ENCODE data around the gene GSE1.

The GSE1 gene

DNA sequence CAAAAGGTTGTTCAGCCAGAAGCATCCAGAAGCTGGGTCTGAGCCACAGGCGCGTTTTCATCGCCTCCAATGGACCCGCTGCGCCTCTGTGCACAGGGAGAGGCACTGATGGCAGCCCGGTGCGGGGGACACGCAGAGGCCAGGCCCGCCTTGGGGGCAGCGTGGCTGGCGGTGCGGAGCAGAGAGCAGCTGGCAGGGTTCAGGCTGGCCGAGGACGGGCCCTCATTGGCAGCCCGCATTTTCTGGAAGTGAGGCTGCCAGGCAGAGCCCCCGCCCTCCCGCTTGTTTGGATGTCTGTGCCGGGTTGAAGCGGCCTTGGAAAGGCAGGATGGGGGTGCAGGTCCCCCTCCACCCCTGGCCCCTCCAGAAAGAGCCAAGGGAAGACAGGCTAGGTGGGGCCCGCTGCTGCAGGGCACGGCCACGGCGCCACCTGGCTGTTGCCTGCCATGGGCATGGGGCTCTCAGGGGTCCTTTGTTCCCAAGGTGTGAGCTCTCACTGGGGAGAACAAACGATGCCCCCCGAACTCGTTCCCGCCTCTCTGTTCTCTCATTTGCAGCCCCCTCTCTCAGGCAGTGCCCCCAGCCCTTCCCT, 18.8 kb downstream of the GSE1 start:
- no peak for DNase-seq (ENCODE audit: low read depth in 2 of 2)

DNA sequence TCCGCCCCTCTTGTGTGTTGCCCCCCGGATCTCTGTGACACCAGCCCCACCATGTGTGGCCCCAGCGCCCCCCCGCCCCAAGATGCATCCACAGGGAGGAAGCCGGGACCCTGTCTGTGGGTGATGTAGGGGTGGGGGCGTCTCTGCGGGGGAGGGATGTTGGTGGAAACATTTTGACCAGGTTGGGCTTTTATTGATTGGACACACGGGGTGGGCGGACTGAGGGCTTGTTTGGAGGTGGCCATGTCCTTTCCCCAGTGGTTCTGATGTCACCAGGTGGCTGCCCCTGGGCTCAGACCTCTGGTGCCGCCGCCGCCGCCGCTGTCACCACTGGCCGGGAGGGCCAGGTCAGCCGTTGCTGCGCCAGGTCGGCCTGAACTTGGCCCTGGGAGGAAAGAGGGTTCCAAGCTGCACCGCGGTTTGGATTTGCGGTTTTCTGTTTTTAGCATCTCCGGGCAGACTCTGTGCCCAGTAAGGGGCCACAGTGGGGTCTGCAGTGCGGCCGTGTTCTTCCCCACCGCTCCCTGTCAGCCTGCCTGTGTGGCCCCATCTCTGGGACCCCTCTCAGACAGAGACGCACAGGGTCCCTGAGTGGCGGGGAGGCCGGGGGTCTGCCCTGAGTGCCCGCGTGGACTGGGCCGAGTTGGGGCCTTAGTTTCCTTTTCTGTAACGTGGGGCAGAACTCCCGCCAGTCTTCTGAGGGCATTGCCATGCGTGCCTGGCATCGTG, 19.8 kb downstream of the GSE1 start:
- no peak for DNase-seq (ENCODE audit: low read depth in 2 of 2)

GRCh38 chr16:85633438-85633743, 20.3 kb downstream of the GSE1 start:
- no peak for DNase-seq (ENCODE audit: low read depth in 2 of 2)

DNA sequence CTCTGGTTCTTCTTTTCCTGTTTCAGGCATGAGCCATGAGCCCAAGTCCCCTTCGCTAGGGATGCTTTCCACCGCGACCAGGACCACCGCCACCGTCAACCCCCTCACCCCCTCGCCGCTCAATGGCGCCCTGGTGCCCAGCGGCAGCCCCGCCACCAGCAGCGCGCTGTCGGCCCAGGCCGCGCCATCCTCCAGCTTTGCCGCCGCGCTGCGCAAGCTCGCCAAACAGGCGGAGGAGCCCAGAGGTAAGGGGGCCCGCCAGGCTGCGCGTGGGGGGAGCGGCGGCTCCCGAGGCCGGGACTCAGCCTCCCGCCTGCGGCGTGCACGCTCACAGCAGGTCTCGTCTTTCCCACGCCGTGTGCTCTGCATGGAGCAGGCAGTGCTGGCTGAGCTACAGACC, 20.8 kb downstream of the GSE1 start:
- no peak for DNase-seq (ENCODE audit: low read depth in 2 of 2)

DNA sequence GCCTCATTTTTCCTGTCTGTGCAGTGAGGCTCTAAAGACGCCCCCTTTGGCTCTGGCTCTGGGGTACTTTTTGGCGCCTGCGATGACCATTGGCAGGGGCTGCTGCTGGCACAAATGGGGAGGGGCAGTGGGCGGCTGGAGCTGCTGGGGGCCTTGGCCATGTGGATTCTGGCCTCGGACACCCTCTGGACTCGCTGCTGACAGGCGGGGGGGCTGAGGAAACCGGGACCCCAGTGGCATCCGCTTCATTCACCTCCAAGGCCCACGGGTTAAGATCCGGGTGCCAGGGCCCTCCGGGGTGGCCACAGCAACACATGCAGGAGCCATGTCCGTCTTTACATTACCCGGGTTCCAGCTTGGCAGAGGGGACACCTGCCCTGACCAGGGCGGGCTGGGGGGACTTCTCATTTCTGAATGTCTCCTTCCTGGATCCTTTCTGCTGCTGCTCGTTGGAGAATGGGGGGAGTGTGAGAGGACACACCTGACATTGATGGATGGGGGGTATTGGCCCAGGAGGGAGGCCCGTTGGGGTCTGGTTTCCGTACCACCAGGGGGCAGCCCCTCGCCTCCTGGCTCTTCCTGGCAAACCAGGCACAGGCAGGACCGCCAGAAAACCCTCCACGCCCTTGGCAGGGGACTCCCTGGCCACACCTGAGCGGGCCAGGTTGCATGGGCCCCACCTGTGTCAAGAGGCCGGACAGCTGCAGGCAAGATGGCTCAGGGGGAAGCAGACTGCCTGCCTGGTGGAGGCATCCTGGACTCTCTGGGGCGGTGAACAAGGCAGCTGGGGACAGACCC, 21.8 kb downstream of the GSE1 start:
- no peak for DNase-seq (ENCODE audit: low read depth in 2 of 2)

GRCh38 chr16:85635545-85636140, 22.5 kb downstream of the GSE1 start:
- no peak for DNase-seq (ENCODE audit: low read depth in 2 of 2)

GRCh38 chr16:85636234-85636812, 23.2 kb downstream of the GSE1 start:
- no peak for DNase-seq (ENCODE audit: low read depth in 2 of 2)

- no peak for DNase-seq (ENCODE audit: low read depth in 2 of 2)
These were observed 24.1 kb downstream of the GSE1 start for GRCh38 chr16:85637061-85637807.

GRCh38 chr16:85637808-85638647, 24.9 kb downstream of the GSE1 start:
- no peak for DNase-seq (ENCODE audit: low read depth in 2 of 2)

DNA sequence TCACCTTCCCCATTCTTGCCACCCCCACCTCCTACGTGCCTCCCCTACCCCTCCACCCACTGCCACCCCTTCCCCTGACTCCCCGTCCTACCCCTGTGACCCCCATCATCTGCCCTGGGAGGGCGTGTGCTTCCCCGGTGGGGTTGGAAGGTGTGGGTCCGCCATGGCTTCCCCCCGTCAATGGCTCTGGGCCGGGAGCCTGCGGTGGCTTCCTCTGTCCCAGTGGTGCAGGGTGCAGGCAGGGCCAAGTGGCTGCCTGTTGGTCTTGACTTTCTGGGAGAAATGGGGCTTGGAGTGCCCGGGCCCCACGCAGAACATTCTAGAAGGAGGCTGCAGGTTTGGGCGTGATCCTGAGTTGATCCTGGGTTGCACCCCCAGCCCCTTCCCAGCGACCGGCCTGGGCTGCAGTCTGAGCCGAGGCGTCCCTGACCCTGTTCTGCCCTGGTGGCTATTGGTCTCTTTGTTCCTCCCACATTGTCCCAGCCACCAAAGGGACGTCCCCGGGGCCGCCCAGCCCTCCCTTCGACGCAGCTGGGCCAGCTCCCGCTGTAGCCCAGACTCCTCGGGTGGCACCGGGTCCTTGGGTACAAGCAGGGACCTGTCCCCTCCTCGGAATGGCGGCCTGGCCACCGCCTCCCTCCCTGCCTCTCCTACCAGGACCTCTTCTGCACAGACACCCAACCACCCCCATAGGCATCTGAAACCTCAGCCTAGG, 25.7 kb downstream of the GSE1 start:
- no peak for DNase-seq (ENCODE audit: low read depth in 2 of 2)

DNA sequence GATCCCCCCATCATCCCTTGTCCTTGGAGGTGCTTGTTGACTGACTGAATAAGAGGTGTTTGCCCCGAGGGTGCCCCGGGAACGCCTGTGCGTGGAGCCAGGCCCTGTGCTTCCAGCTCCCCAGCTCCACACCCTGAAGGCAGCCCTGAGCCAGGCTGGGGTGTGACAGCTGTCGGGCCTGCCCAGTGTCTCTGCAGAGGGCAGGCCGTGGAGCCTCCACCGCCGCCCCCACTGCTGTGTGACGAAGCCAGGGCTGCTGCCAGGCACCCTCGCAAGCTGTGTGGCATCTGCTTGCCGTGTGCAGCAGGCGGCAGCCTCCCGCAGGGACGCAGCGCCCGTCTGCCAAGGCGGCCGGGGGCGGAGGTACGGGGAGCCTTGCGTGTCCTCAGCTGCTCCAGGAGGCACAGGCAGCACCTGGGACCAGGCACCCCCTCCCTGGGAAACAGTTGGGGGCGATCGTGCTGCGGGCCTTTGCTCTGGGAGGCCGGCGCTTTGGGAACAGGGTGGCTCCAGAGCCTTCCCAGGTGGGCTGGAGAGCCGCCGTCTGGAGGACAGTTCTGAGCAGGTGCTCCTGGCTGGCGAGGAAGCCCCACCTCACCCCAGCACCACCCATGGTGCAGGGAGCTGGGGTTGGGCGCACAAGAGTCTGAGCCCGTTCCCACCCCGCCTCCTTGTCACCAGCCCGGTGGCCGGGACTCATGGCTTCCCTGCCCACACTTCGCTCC, 26.6 kb downstream of the GSE1 start:
- no peak for DNase-seq (ENCODE audit: low read depth in 2 of 2)

DNA sequence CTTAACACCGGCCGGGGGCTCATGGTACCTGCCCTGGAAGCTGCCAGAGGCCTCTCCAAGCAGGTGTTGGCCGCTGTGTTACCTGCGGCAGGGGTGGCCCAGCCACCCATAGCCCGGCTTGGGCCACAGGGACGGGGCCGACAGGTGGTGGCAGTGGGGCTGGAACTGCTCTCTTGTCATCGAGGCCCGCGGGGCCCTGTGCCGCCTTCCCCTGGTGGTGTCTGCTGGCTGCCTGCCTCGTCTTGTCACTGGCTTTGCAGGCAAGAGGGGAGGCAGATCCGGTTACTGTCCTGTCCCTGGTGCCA, 27.1 kb downstream of the GSE1 start:
- no peak for DNase-seq (ENCODE audit: low read depth in 2 of 2)

- DNase-seq (ENCODE audit: low read depth in 2 of 2), result no peak
These were observed 27.5 kb downstream of the GSE1 start for GRCh38 chr16:85640585-85640984.

- DNase-seq (ENCODE audit: low read depth in 2 of 2), result no peak
These were observed 28.2 kb downstream of the GSE1 start for GRCh38 chr16:85641305-85641704.

- DNase-seq (ENCODE audit: low read depth in 2 of 2), result no peak
These were observed 28.7 kb downstream of the GSE1 start for GRCh38 chr16:85641776-85642176.

GRCh38 chr16:85642762-85643358, 29.7 kb downstream of the GSE1 start:
- no peak for DNase-seq (ENCODE audit: low read depth in 2 of 2)

DNA sequence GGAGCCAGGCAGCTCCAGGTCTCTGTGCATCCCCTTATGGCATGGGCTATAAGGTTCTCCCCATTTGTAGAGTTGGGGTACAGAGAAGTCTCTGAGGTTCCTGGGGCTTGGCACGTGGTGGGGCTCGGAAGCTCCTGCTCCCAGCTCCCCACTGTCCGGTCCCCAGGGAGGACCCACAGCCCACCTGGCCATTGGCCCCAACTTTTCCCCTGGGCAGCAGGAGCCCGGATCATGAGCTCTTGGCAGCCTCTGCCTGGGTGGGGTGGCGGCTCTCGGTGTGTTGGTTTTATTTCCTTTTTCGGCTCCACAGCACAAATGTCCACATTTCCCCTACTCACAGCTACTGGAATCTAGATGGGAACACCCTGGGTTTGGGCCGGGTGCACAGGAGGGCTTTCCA, 30.5 kb downstream of the GSE1 start:
- no peak for DNase-seq (ENCODE audit: low read depth in 2 of 2)

DNA sequence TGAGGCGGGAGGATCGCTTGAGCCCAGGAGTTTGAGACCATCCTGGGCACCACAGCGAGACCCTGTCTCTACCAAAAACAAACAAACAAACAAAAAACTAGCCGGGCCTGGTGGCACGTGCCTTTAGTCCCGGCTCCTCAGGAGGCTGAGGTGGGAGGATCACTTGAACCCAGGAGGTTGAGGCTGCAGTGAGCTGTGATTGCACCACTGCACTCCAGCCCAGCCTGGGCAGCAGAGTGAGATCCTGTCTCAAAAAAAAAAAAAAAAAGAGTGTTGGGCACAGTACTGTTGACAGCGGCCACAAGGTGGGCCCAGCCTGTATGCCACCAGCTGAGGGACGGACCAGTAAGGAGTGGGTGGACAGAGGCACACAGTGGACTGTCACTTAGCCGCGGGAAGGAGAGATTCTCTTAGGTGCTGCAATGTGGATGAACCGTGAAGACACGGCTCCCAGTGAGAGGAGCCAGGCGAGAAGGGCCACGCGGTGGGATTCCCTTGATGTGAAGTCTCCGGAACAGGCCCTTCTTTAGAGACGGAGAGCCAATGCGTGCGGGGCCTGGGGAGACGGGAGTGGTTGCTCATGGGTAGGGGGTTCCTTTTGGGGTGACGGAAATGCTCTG, 31.1 kb downstream of the GSE1 start:
- no peak for DNase-seq (ENCODE audit: low read depth in 2 of 2)
